ENCODE results near the gene MEGF10.
A peak's percentile ranks its signal among the peaks of the same experiment; 100 is the strongest.

Gene MEGF10

DNA sequence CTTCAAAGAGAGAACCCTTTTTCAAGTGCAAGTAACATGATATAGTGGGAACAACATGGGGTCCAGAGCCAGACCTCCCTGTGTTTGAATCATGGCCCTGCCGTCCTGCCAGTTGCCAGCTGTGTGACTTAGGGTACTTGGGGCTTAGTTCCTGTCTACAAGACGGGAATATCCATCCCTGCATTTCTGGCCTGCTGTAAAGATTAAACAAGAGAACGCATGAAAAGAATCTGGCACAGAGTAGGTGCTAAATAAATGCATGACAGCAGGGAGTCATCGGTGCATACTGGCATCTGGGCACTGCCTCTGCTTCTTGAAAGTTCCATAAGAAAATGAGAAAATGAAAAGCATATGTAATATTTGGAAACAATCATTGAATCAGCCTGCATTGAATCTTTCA is 149.0 kb downstream of the MEGF10 start:
- CTCF ChIA-PET, result no interaction called here
- no peak for DNase-seq (ENCODE audit: extremely low spot score)

DNA sequence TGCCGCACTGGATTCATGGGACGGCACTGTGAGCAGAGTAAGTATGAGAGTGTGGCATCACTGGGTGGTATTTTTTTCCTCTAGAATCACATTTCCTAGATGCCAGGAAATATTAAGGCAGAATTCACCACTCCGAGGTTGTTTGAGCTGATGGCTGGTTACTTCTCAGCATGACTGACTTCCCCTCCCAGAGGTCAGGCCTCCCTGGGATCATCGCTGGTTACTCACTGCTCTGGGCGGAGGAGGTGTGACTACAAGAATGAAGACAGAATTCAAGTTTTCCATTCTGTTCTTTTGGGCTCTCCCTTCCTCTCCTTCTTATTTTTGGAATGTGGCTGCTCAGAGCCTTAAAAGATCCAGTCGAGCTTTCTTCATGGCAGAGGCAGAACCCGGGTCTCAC is 150.2 kb downstream of the MEGF10 start:
- POLR2A ChIA-PET, result no interaction called here
- DNase-seq (ENCODE audit: extremely low spot score), result no peak
- TF ChIP-seq, protein P1, sequence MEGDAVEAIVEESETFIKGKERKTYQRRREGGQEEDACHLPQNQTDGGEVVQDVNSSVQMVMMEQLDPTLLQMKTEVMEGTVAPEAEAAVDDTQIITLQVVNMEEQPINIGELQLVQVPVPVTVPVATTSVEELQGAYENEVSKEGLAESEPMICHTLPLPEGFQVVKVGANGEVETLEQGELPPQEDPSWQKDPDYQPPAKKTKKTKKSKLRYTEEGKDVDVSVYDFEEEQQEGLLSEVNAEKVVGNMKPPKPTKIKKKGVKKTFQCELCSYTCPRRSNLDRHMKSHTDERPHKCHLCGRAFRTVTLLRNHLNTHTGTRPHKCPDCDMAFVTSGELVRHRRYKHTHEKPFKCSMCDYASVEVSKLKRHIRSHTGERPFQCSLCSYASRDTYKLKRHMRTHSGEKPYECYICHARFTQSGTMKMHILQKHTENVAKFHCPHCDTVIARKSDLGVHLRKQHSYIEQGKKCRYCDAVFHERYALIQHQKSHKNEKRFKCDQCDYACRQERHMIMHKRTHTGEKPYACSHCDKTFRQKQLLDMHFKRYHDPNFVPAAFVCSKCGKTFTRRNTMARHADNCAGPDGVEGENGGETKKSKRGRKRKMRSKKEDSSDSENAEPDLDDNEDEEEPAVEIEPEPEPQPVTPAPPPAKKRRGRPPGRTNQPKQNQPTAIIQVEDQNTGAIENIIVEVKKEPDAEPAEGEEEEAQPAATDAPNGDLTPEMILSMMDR (IDR thresholded peaks at IDR 0.05; ENCODE audit: control extremely low read depth, extremely low read depth, low read depth, missing control alignments), result no peak
- CTCF ChIA-PET, result interaction anchor here (0.8 to 1.6 kb wide), 2 partner anchors 8 to 148 kb away, joined by 3 to 4 read pairs; no protein-coding TSS in a partner anchor

More for the DNA sequence above, 149.0 kb downstream of the MEGF10 start:
- TF ChIP-seq, protein P1 (IDR thresholded peaks at IDR 0.05; ENCODE audit: control extremely low read depth, extremely low read depth, low read depth, missing control alignments), result no peak
- POLR2A ChIA-PET, result no interaction called here

DNA sequence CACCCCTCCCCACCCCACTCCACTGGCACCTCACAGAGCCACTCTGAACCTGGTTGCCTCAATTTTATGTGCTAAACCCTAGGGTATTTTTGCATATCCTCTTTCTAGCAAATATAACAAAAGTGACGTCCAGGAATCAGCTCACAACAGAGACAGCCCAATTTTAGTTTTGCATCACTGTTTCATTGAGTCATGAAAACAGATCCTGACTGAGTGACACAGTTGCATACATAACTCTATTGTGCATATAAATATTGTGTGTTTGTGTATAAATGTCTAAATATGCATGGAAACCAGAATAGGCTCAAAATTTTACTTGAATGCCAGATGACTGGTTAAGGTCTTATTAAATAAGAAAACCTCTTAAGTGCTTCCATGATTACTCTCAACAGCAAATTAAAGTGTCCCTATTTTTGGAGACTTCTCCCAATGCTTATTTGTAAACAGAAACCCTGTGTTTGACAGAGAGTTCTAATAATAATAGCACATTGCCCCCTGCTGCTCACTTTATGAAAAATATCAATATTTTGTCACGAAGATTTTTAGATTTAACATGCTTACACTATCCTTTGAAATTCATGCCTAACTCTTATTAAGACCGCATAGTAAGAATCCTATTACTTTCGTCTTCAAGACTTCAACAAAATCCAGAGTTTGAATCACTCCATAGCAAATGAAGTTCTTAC is 151.3 kb downstream of the MEGF10 start:
- peak; percentile 18 for DNase-seq (ENCODE audit: extremely low spot score)
- POLR2A ChIA-PET, result no interaction called here
- TF ChIP-seq, protein P1 (IDR thresholded peaks at IDR 0.05; ENCODE audit: control extremely low read depth, extremely low read depth, low read depth, missing control alignments), result peak; percentile 18
- CTCF ChIA-PET, result interaction anchor here (1.0 to 1.9 kb wide), 4 partner anchors 10 to 48 kb away, joined by 3 to 8 read pairs (median 4); no protein-coding TSS in a partner anchor

DNA sequence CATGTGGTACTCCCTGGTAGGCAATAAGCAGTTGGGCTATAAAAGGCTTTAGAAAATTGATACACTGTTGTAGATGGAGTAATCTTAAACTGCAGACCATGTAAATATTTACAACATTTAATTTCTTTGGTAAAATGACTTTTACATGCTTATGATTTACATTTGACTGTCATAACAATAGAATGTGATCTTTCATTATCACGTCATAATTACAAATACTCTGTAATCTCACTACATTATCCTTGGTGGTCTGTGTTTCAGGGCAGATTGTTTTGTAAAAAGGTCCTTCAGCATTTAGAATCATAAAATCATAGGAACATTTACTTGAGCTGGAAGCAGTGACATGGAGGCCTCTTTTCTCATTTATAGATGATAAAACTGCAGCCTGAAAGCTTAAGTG is 153.6 kb downstream of the MEGF10 start:
- TF ChIP-seq, protein P1 (IDR thresholded peaks at IDR 0.05; ENCODE audit: control extremely low read depth, extremely low read depth, low read depth, missing control alignments), result no peak
- ChIA-PET CTCF (interaction anchor here (1.0 to 1.9 kb wide), 4 partner anchors 10 to 152 kb away, joined by 3 to 8 read pairs (median 3); no protein-coding TSS in a partner anchor), POLR2A (no interaction called here)
- no peak for DNase-seq (ENCODE audit: extremely low spot score)

DNA sequence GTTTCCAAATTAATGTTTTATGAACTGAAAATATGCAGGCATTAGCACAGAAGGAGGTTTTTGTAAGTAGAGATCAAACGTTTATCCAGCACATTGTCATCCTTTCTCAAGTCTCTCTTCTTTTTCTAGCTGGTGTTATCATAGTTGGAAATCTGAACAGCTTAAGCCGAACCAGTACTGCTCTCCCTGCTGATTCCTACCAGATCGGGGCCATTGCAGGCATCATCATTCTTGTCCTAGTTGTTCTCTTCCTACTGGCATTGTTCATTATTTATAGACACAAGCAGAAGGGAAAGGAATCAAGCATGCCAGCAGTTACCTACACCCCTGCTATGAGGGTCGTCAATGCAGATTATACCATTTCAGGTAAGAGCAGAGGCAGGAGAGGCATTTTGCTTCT is 154.7 kb downstream of the MEGF10 start:
- POLR2A ChIA-PET, result no interaction called here

DNA sequence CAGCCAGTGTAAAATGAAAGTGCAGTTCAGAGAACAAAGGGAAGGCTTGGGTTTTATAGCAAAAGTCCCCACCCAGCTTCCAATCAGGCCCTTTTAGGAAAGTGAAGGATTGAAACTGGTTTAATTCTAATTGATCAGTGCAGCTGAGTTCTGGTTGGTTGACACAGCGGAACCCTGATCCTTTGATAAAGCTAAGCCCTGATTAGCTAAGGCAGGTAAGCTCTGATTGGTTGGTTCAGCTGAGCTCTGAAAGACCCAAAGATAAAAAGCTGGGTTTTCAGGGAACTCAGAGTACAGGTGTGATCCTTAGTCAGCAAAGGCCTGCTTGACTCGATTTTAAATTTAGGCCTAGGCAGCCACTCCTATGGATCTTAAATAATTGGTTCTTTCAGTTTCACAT is 156.0 kb downstream of the MEGF10 start:
- ChIA-PET CTCF (interaction anchor here (1.1 to 2.0 kb wide), 6 partner anchors 8 to 43 kb away, joined by 3 to 8 read pairs (median 3); no protein-coding TSS in a partner anchor), POLR2A (no interaction called here)
- TF ChIP-seq, protein P1 (IDR thresholded peaks at IDR 0.05; ENCODE audit: control extremely low read depth, extremely low read depth, low read depth, missing control alignments), result no peak
- no peak for DNase-seq (ENCODE audit: extremely low spot score)

More for the DNA sequence above, 154.7 kb downstream of the MEGF10 start:
- CTCF ChIA-PET, result interaction anchor here (1.2 to 1.6 kb wide), 3 partner anchors 9 to 23 kb away, joined by 3 to 7 read pairs (median 3); no protein-coding TSS in a partner anchor
- TF ChIP-seq, protein P1 (IDR thresholded peaks at IDR 0.05; ENCODE audit: control extremely low read depth, extremely low read depth, low read depth, missing control alignments), result no peak
- no peak for DNase-seq (ENCODE audit: extremely low spot score)

Data from GM10248 (cell line).